Uterus (tissue), 4 donors: ENCODE measurements around the gene COL5A1. TPM values are rescaled to one million over a fixed set of nuclear protein-coding genes. Genes with fewer than 3 reads are reported as not detected.

ENCODE experiments used
- DNase-seq, 2 donors: peaks; one replicate each; pipeline ENCODE4 v3.0.0-alpha.2; 2019 to 2020
- H3K27ac ChIP-seq, 2 donors: fragments of 200-600 bp; sonication (generic); 1 replicate in 1 of 2; 2 replicates in 1 of 2; pipeline ENCODE4 v1.5.1; 2016 to 2018
- H3K27me3 ChIP-seq, 2 donors: fragments of 200-600 bp; sonication (generic); one replicate each; pipeline ENCODE4 v1.5.1; 2018 to 2019; ENCODE audit warnings: control low read depth in 1 of 2
- H3K36me3 ChIP-seq, 2 donors: fragments of 200-600 bp; sonication (generic); one replicate each; pipeline ENCODE4 v1.5.1; 2019; ENCODE audit warnings: control low read depth in 1 of 2
- H3K4me1 ChIP-seq, 2 donors: fragments of 200-600 bp; sonication (generic); one replicate each; pipeline ENCODE4 v1.5.1; 2018 to 2019; ENCODE audit warnings: control low read depth in 1 of 2
- H3K4me3 ChIP-seq, 2 donors: fragments of 200-600 bp; sonication (generic); 1 replicate in 1 of 2; 2 replicates in 1 of 2; pipeline ENCODE4 v1.5.1; 2018 to 2019; ENCODE audit warnings: mild to moderate bottlenecking in 1 of 2
- H3K9me3 ChIP-seq, 2 donors: fragments of 200-600 bp; sonication (generic); one replicate each; pipeline ENCODE4 v1.5.1; 2019; ENCODE audit warnings: control low read depth in 1 of 2
- CTCF ChIP-seq, 4 experiments: fragments of 200-600 bp in 2 of 4; fragments of 450-650 bp in 2 of 4; sonication (generic) in 2 of 4; IDR thresholded peaks; one replicate each; pipeline ENCODE4 v1.5.1; 2016 to 2019; ENCODE audit warnings: antibody characterized with exemption in 4 of 4, mild to moderate bottlenecking in 2 of 4, moderate library complexity in 1 of 4
- POLR2A ChIP-seq, 2 donors: fragments of 450-650 bp; IDR thresholded peaks; one replicate each; pipeline ENCODE4 v1.6.1; 2016; ENCODE audit warnings: antibody characterized with exemption in 2 of 2, mild to moderate bottlenecking in 1 of 2, moderate library complexity in 1 of 2
- intact Hi-C: fragments of 100-400 bp; cut with DNase I; formaldehyde crosslinking; loops from one replicate; pipeline ENCODE4 v1.15.1; 2023; ENCODE audit warnings: low total_unique reads
- total RNA-seq, 4 donors: library from RNA; depleted of rRNA in 3 of 4; stranded (reverse); fragments of >200 nt in 3 of 4; gene quantifications; one replicate each; pipeline versions ENCODE4 v1.1.0 to v1.2.4, GENCODE V29; 2014 to 2023
- donor health status: DM: yes; HTN: yes; CAD: no.

COL5A1 gene
- total RNA-seq, 4 donors from 2014 or later, result 21.2 to 604 (median 129) TPM

- no peak overlapping the region for H3K4me3 ChIP-seq
- no peak for TF ChIP-seq POLR2A (IDR thresholded peaks at IDR 0.05)
- TF ChIP-seq CTCF (IDR thresholded peaks at IDR 0.05), result no peak
- H3K4me1 ChIP-seq, result no peaks in the 10 kb centered on the region
- DNase-seq, result peak; percentile 8 to 11
- H3K27me3 ChIP-seq, result no peaks in the 10 kb centered on the region
- H3K27ac ChIP-seq, result no peak overlapping the region
- no peaks in the 10 kb centered on the region for H3K9me3 ChIP-seq
- intact Hi-C loops, result no loop called here
- no peaks in the 10 kb centered on the region for H3K36me3 ChIP-seq
These were observed 17.4 kb upstream of the COL5A1 start for GRCh38 chr9:134624137-134624591.

DNA sequence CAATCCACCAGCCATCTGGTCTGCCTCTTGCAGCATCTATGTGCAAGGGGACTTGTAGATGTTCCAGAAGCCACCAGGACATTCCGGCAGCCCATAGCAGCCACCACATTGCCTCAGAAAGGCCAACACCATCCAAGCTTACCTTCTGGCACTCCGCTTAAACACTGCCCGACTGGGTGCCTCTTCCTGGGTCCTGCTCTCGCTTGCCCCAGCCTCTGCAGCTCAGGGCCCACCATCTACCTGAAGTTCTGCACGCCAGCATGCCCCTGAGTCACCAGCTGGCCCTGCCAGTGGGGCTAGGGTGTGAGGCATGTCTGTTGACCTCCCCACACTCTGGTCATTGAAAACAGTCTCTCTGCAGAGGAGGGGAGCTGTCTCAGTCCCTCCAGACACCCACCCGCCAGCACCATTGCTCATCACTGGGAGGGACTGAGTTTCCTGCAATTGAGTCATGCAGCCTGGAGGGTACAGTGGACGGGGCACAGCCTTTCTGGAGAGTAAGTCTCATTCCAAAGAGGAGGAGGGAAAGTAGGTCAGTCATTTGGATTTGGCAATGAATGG lies 16.9 kb upstream of the COL5A1 start:
- intact Hi-C loops, result no loop called here
- Histone ChIP-seq H3K4me3 (no peak overlapping the region), H3K4me1 (no peaks in the 10 kb centered on the region), H3K9me3 (no peaks in the 10 kb centered on the region), H3K27me3 (no peaks in the 10 kb centered on the region), H3K27ac (no peak overlapping the region), H3K36me3 (no peaks in the 10 kb centered on the region)
- TF ChIP-seq POLR2A (IDR thresholded peaks at IDR 0.05) (no peak), CTCF (IDR thresholded peaks at IDR 0.05) (no peak)
- peak; percentile 5 to 7 for DNase-seq

- intact Hi-C loops, result no loop called here
- Histone ChIP-seq H3K36me3 (no peaks in the 10 kb centered on the region), H3K27ac (no peak overlapping the region), H3K27me3 (no peaks in the 10 kb centered on the region), H3K4me1 (no peaks in the 10 kb centered on the region), H3K4me3 (no peak overlapping the region), H3K9me3 (no peaks in the 10 kb centered on the region)
- no peak for TF ChIP-seq CTCF (IDR thresholded peaks at IDR 0.05)
- TF ChIP-seq POLR2A (IDR thresholded peaks at IDR 0.05), result no peak
- peak; percentile 3 to 5 for DNase-seq
These were observed 16.1 kb upstream of the COL5A1 start for GRCh38 chr9:134625361-134626068.

DNA sequence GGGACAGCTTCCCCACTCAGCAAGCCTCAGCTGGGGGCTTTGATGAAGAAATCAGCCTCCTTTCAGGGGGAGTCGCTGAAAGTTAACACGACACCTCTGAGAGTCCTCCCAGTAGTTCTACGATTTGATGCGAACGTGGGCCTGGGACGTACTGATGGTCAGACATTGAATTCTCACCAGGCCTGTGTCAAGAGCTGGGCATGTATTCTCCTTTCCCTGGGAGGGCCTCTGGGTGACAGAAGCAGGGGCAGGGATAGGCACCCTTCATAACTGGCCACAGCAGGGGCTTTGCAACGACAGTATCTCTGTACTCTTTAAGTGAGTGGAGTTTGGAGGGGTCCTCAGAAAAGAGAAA lies 15.6 kb upstream of the COL5A1 start:
- Histone ChIP-seq H3K27ac (no peak overlapping the region), H3K4me3 (no peak overlapping the region), H3K9me3 (no peaks in the 10 kb centered on the region), H3K4me1 (no peaks in the 10 kb centered on the region), H3K27me3 (no peaks in the 10 kb centered on the region), H3K36me3 (no peaks in the 10 kb centered on the region)
- intact Hi-C loops, result no loop called here
- TF ChIP-seq CTCF (IDR thresholded peaks at IDR 0.05) (no peak), POLR2A (IDR thresholded peaks at IDR 0.05) (no peak)
- peak in 1 of 2 donors; percentile 8 for DNase-seq

- H3K4me3 ChIP-seq, result no peak overlapping the region
- TF ChIP-seq POLR2A (IDR thresholded peaks at IDR 0.05) (no peak), CTCF (IDR thresholded peaks at IDR 0.05) (no peak)
- no peak overlapping the region for H3K27ac ChIP-seq
- no peaks in the 10 kb centered on the region for H3K4me1 ChIP-seq
- peak; percentile 6 to 7 for DNase-seq
- intact Hi-C loops, result no loop called here
- H3K27me3 ChIP-seq, result no peaks in the 10 kb centered on the region
- H3K36me3 ChIP-seq, result no peaks in the 10 kb centered on the region
- H3K9me3 ChIP-seq, result no peaks in the 10 kb centered on the region
These were observed 14.8 kb upstream of the COL5A1 start for GRCh38 chr9:134626571-134627416.
